Activated CD4-positive, alpha-beta memory T cell treated with anti-CD3 and anti-CD28 coated beads for 36 hours (primary cell): ENCODE data around the gene PGGT1B. TPM values are rescaled to one million over a fixed set of nuclear protein-coding genes. Genes with fewer than 3 reads are reported as not detected.

Source experiments
- total RNA-seq, 2 experiments: library from RNA; stranded (reverse); gene quantifications; one replicate each; pipeline ENCODE4 v1.2.3, GENCODE V29; 2021

PGGT1B gene
- total RNA-seq, 2 experiments from 2014 or later, result 38.7 TPM

Other genes with a start within 250 kb of the PGGT1B start
- gene TRIM36, start 93.0 kb downstream of the PGGT1B start, total RNA-seq, result not detected
- gene CCDC112, start 33.8 kb upstream of the PGGT1B start, total RNA-seq, result 1 to 10 TPM; 1.7 to 1.8 TPM